Subcutaneous adipose tissue (tissue), 4 donors: Measurements from ENCODE around the gene DES. TPM values are rescaled to one million over a fixed set of nuclear protein-coding genes. Genes with fewer than 3 reads are reported as not detected.

Experiments used
- total RNA-seq, 4 donors: library from RNA; depleted of rRNA; stranded (reverse); fragments of >200 nt; gene quantifications; one replicate each; pipeline ENCODE4 v1.1.0, GENCODE V29; 2016
- TF ChIP-seq, protein P1 (sequence below): fragments of 450-650 bp; IDR thresholded peaks from one replicate; pipeline ENCODE4 v1.5.1; 2016; ENCODE audit warnings: low read depth, mild to moderate bottlenecking, control low read depth, antibody characterized with exemption, moderate library complexity

Gene DES
- total RNA-seq, 4 donors from 2014 or later = 3.1 to 28.8 (median 13.3) TPM

GRCh38 chr2:219421323-219421722 lies 3.1 kb downstream of the DES start:
- TF ChIP-seq, protein P1, sequence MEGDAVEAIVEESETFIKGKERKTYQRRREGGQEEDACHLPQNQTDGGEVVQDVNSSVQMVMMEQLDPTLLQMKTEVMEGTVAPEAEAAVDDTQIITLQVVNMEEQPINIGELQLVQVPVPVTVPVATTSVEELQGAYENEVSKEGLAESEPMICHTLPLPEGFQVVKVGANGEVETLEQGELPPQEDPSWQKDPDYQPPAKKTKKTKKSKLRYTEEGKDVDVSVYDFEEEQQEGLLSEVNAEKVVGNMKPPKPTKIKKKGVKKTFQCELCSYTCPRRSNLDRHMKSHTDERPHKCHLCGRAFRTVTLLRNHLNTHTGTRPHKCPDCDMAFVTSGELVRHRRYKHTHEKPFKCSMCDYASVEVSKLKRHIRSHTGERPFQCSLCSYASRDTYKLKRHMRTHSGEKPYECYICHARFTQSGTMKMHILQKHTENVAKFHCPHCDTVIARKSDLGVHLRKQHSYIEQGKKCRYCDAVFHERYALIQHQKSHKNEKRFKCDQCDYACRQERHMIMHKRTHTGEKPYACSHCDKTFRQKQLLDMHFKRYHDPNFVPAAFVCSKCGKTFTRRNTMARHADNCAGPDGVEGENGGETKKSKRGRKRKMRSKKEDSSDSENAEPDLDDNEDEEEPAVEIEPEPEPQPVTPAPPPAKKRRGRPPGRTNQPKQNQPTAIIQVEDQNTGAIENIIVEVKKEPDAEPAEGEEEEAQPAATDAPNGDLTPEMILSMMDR = no peak

GRCh38 chr2:219422952-219423534 lies 4.9 kb downstream of the DES start:
- TF ChIP-seq, protein P1 = no peak

- TF ChIP-seq, protein P1 = no peak
Observed at GRCh38 chr2:219423652-219424377, 5.6 kb downstream of the DES start.

GRCh38 chr2:219425238-219426067 lies 7.3 kb downstream of the DES start:
- TF ChIP-seq, protein P1 = no peak

DNA sequence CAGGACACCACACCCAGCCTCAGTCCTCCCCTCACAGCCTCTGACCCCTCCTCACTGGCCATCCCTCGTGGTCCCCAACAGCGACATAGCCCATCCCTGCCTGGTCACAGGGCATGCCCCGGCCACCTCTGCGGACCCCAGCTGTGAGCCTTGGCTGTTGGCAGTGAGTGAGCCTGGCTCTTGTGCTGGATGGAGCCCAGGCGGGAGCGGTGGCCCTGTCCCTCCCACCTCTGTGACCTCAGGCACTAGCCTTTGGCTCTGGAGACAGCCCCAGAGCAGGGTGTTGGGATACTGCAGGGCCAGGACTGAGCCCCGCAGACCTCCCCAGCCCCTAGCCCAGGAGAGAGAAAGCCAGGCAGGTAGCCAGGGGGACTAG lies 7.9 kb downstream of the DES start:
- TF ChIP-seq, protein P1 = no peak

GRCh38 chr2:219426534-219427136 lies 8.5 kb downstream of the DES start:
- TF ChIP-seq, protein P1 = no peak

GRCh38 chr2:219428469-219428868 lies 10.3 kb downstream of the DES start:
- TF ChIP-seq, protein P1 = no peak
